Hippocampal formation (tissue), 2 donors: ENCODE data around the gene HOXA6.

Experiments
- DNase-seq, 2 donors: peaks; one replicate each; lab custom pipeline; 2025; lab: John Stamatoyannopoulos, UW

The HOXA6 gene

DNA sequence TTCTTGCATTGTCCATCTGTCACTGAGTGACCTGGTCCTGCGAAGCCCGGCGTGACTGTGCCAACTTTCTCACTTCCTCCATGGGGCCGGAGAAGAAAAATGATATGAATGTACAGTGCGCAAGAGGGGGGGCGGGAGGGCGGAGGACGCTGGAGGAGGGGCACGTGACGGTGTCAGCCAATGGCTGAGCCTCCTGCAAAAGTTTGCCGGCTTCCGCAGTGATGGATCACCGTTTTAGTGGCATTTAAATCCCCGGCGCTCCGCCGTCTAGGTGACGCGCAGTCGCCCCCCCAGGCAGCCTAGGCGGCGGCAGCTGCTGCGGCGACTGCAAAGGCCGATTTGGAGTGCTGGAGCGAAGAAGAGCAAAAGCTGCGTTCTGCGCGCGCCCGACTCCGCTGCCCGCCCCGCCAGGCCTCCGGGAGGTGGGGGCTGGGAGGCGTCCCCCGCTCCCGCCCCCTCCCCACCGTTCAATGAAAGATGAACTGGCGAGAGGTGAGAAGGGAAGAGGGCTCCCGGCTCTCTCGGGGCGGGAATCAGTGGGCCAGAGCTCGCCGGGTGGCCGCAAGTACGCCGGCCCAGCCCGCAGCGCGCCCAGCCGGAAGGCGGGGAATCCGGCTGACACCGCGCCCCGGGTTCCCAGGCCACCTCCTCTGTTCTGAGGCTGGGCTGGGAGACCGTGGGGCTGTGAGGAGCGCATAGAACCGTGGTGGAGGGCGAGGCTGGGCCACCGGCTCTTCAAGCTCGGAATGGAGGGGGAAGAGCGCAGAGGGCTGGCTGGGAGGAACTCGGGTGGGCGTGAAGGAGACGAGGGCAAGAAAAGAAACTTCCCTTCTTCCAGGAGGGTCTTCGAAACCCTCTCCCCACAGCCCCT, 51.4 kb downstream of the HOXA6 start, which contains the start of gene HOXA1:
HOXA1 (minus strand) TSS at position 104 of the 871 bp plus-strand sequence; CDS start at position 16, 88 bp downstream.
- no peak for DNase-seq
